Upper lobe of left lung (tissue), 6 donors: ENCODE results near the gene IFITM2. TPM values are rescaled to one million over a fixed set of nuclear protein-coding genes. Genes with fewer than 3 reads are reported as not detected.
"Not testable (repeated sequence)": the region's sequence is repeated elsewhere in the genome, so short reads cannot be mapped to it uniquely, and the experiment has no call there.

ENCODE experiments used
- ATAC-seq, 2 donors: fragments of 200-7000 bp; cut with Tn5 transposase; one replicate each; pipeline ENCODE4 v1.9.1; 2022; ENCODE audit warnings: mild to moderate bottlenecking in 2 of 2, moderate library complexity in 2 of 2; ENCODE audit not compliant: low FRiP score in 2 of 2
- DNase-seq, 2 donors: peaks; one replicate each; pipeline ENCODE4 v3.0.0-alpha.2; 2019 to 2020
- H3K27ac ChIP-seq, 4 donors: fragments of 200-600 bp; sonication (generic); one replicate each; pipeline ENCODE4 v1.5.1; 2016 to 2019
- H3K27me3 ChIP-seq, 4 donors: fragments of 200-600 bp; sonication (generic); one replicate each; pipeline ENCODE4 v1.5.1; 2017 to 2019
- H3K36me3 ChIP-seq, 4 donors: fragments of 200-600 bp; sonication (generic); one replicate each; pipeline ENCODE4 v1.5.1; 2016 to 2019
- H3K4me1 ChIP-seq, 4 donors: fragments of 200-600 bp; sonication (generic); one replicate each; pipeline ENCODE4 v1.5.1; 2018 to 2019
- H3K4me3 ChIP-seq, 4 donors: fragments of 200-600 bp; sonication (generic); one replicate each; pipeline ENCODE4 v1.5.1; 2017 to 2019; ENCODE audit warnings: mild to moderate bottlenecking in 2 of 4, moderate library complexity in 1 of 4
- H3K9me3 ChIP-seq, 4 donors: fragments of 200-600 bp; sonication (generic); one replicate each; pipeline ENCODE4 v1.5.1; 2018 to 2019
- CTCF ChIP-seq, 6 experiments: fragments of 450-650 bp in 4 of 6; fragments of 200-600 bp in 2 of 6; sonication (generic) in 2 of 6; IDR thresholded peaks; one replicate each; pipeline ENCODE4 v1.5.1; 2016 to 2019; ENCODE audit warnings: antibody characterized with exemption in 6 of 6
- EP300 ChIP-seq, 4 donors: sonication (generic); formaldehyde crosslinking; IDR thresholded peaks; one replicate each; pipeline ENCODE4 v1.5.1; 2017; ENCODE audit warnings: antibody characterized with exemption in 4 of 4, control low read depth in 2 of 4
- POLR2A ChIP-seq, 4 donors: fragments of 450-650 bp; IDR thresholded peaks; one replicate each; pipeline ENCODE4 v1.5.1; 2016 to 2017; ENCODE audit warnings: antibody characterized with exemption in 4 of 4, mild to moderate bottlenecking in 2 of 4
- POLR2AphosphoS5 ChIP-seq, 2 donors: sonication (generic); formaldehyde crosslinking; IDR thresholded peaks; one replicate each; pipeline ENCODE4 v1.5.1; 2017; ENCODE audit warnings: antibody characterized with exemption in 2 of 2
- WGBS, 2 donors: methylation state at CpG; one replicate each; pipeline ENCODE4 v1.1.5; 2017 to 2018; 5-methylcytosine and 5-hydroxymethylcytosine counted together
- total RNA-seq, 6 donors: library from RNA; depleted of rRNA in 4 of 6; stranded (reverse); fragments of >200 nt in 4 of 6; gene quantifications; one replicate each; pipeline versions ENCODE4 v1.1.0 to v1.2.1, GENCODE V29; 2016 to 2021
- donor health status: DM: no; HTN: no; CAD: no; lungs with moderate emphysema.
- donor health status: DM: no; HTN: yes; CAD: no; lungs with severe emphysema.

Gene IFITM2
- total RNA-seq, 6 donors from 2014 or later, result 113 to 704 (median 271) TPM

GRCh38 chr11:284105-285020, 23.3 kb upstream of the IFITM2 start:
- H3K4me1 ChIP-seq, result peaks cover 27 to 41% (median 35%) of the 10 kb centered on the region in 4 donors
- no peaks in the 10 kb centered on the region for H3K9me3 ChIP-seq
- ATAC-seq, result no peak
- WGBS, 2 donors, result 86 to 90% methylated on average over 5 to 19 of the region's 24 CpGs
- peaks cover 0 to 34% (median 21%) of the 10 kb centered on the region in 4 donors for H3K27me3 ChIP-seq
- no peak overlapping the region for H3K27ac ChIP-seq
- no peaks in the 10 kb centered on the region for H3K36me3 ChIP-seq
- no peak overlapping the region for H3K4me3 ChIP-seq
- DNase-seq, result peak in 1 of 2 donors; percentile 70
- TF ChIP-seq CTCF (IDR thresholded peaks at IDR 0.05), result no peak
- no peak for TF ChIP-seq POLR2A (IDR thresholded peaks at IDR 0.05)
- no peak for TF ChIP-seq POLR2AphosphoS5 (IDR thresholded peaks at IDR 0.05)
- TF ChIP-seq EP300 (IDR thresholded peaks at IDR 0.05), result no peak

GRCh38 chr11:285021-285893, 22.4 kb upstream of the IFITM2 start:
- H3K27me3 ChIP-seq, result peaks cover 0 to 25% (median 14%) of the 10 kb centered on the region in 4 donors
- peak in 1 of 2 donors; percentile 72 for DNase-seq
- H3K27ac ChIP-seq, result no peak overlapping the region
- no peak for TF ChIP-seq POLR2A (IDR thresholded peaks at IDR 0.05)
- TF ChIP-seq EP300 (IDR thresholded peaks at IDR 0.05), result no peak
- no peak for TF ChIP-seq CTCF (IDR thresholded peaks at IDR 0.05)
- no peak for TF ChIP-seq POLR2AphosphoS5 (IDR thresholded peaks at IDR 0.05)
- 90 to 92% methylated on average over 20 to 25 of the region's 29 CpGs for WGBS, 2 donors
- H3K36me3 ChIP-seq, result no peaks in the 10 kb centered on the region
- ATAC-seq, result no peak
- no peaks in the 10 kb centered on the region for H3K9me3 ChIP-seq
- H3K4me1 ChIP-seq, result peaks cover 27 to 41% (median 34%) of the 10 kb centered on the region in 4 donors
- no peak overlapping the region for H3K4me3 ChIP-seq

GRCh38 chr11:285894-286220, 21.8 kb upstream of the IFITM2 start:
- Histone ChIP-seq H3K27me3 (peaks cover 0 to 20% (median 11%) of the 10 kb centered on the region in 4 donors), H3K27ac (no peak overlapping the region), H3K36me3 (no peaks in the 10 kb centered on the region), H3K4me1 (peaks cover 23 to 36% (median 30%) of the 10 kb centered on the region in 4 donors), H3K4me3 (no peak overlapping the region), H3K9me3 (no peaks in the 10 kb centered on the region)
- WGBS, 2 donors, result 82 to 93% methylated on average over 8 of the region's 8 CpGs
- ATAC-seq (no peak), DNase-seq (no peak)
- TF ChIP-seq POLR2AphosphoS5 (IDR thresholded peaks at IDR 0.05) (no peak), CTCF (IDR thresholded peaks at IDR 0.05) (no peak), EP300 (IDR thresholded peaks at IDR 0.05) (no peak), POLR2A (IDR thresholded peaks at IDR 0.05) (no peak)

GRCh38 chr11:286977-287820, 20.4 kb upstream of the IFITM2 start:
- ATAC-seq, H3K36me3 ChIP-seq, H3K27me3 ChIP-seq, H3K9me3 ChIP-seq: not testable (repeated sequence)
- H3K4me1 ChIP-seq, result peaks cover 14 to 25% (median 21%) of the 10 kb centered on the region in 4 donors
- peak overlapping the region in 2 of 4 donors; percentile 81 to 91 for H3K27ac ChIP-seq
- H3K4me3 ChIP-seq, result peak overlapping the region in 3 of 4 donors; percentile 82 to 88 (median 83)
- peak in 1 of 2 donors; percentile 26 for DNase-seq
- 66 to 82% methylated on average over 27 of the region's 27 CpGs for WGBS, 2 donors
